Measurements from ENCODE around the gene COL26A1.

DNA sequence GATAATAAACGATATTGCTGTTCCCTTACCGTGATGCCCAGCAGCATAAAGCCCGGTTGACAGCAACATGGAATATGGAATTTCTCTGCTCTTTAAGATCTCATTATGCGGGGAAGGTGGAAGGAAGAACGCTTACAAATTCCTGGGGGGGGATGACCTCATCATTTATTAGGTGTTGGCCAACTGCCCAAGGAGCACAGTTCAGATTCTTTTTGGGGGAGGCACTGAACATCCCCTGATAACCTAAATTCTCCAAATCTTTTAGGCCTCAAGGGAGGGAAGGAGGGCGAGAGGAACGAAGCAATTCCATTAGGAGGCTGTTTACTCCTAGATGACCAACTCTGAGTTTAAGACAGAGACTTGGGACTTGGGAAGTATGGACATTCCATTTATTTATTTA lies 5.2 kb upstream of the COL26A1 start:
- TF ChIP-seq, protein P1, sequence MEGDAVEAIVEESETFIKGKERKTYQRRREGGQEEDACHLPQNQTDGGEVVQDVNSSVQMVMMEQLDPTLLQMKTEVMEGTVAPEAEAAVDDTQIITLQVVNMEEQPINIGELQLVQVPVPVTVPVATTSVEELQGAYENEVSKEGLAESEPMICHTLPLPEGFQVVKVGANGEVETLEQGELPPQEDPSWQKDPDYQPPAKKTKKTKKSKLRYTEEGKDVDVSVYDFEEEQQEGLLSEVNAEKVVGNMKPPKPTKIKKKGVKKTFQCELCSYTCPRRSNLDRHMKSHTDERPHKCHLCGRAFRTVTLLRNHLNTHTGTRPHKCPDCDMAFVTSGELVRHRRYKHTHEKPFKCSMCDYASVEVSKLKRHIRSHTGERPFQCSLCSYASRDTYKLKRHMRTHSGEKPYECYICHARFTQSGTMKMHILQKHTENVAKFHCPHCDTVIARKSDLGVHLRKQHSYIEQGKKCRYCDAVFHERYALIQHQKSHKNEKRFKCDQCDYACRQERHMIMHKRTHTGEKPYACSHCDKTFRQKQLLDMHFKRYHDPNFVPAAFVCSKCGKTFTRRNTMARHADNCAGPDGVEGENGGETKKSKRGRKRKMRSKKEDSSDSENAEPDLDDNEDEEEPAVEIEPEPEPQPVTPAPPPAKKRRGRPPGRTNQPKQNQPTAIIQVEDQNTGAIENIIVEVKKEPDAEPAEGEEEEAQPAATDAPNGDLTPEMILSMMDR (IDR thresholded peaks at IDR 0.05), result no peak
- TF ChIP-seq POLR2AphosphoS5 (IDR thresholded peaks at IDR 0.05), result no peak
- TF ChIP-seq POLR2A (IDR thresholded peaks at IDR 0.05), result no peak

Data from stomach (tissue), 4 donors.